GM12878 (cell line): Measurements from ENCODE around the gene LGALS4. TPM values are rescaled to one million over a fixed set of nuclear protein-coding genes. Genes with fewer than 3 reads are reported as not detected.
"Not testable (repeated sequence)": the region's sequence is repeated elsewhere in the genome, so short reads cannot be mapped to it uniquely, and the experiment has no call there.

Experiments used
- ATAC-seq: fragments of 200-7000 bp; cut with Tn5 transposase; 3 replicates; pipeline ENCODE4 v1.9.1; 2020; ENCODE audit warnings: mild to moderate bottlenecking, moderate library complexity
- BruUV-seq: library from RNA; stranded (reverse); fragments of 400-500 nt; replicated peaks from 2 replicates; lab custom pipeline; 2021; lab: Mats Ljungman, UMichigan
- CTCF ChIA-PET: fragments of 300-600 bp; sonication (Branson Sonifier 250); formaldehyde crosslinking; extraction: SDS; loops from one replicate; lab custom pipeline; 2021; ENCODE audit warnings: inconsistent platforms; lab: Yijun Ruan, JAX
- POLR2A ChIA-PET: fragments of 350-600 bp; formaldehyde crosslinking; extraction: SDS; loops from one replicate; lab custom pipeline; 2021; ENCODE audit warnings: inconsistent platforms; lab: Charles Lee
- RAD21 ChIA-PET: fragments of 300-600 bp; sonication (Branson Sonifier 250); formaldehyde crosslinking; loops from one replicate; lab custom pipeline; 2023; ENCODE audit warnings: antibody characterized with exemption; ENCODE audit not compliant: unreplicated experiment; lab: Charles Lee
- SMC1A ChIA-PET: fragments of 300-600 bp; sonication (Branson Sonifier 250); formaldehyde crosslinking; loops from one replicate; lab custom pipeline; 2023; ENCODE audit not compliant: unreplicated experiment, uncharacterized antibody; lab: Charles Lee
- DNase-seq: peaks from one replicate; pipeline ENCODE4 v3.0.0-alpha.2; 2011; ENCODE audit warnings: low read depth, low spot score
- FAIRE-seq: peaks from 3 replicates; lab custom pipeline; 2011; peaks lifted over from hg19 to GRCh38; lab: Jason Lieb, UNC
- H2AFZ ChIP-seq: 2 replicates; pipeline ENCODE4 v1.6.0; 2011; ENCODE audit warnings: low read depth, low read length, control low read depth; ENCODE audit not compliant: control insufficient read depth
- H3K27ac ChIP-seq: 2 replicates; pipeline ENCODE4 v1.5.1; 2011; ENCODE audit warnings: control low read depth; ENCODE audit not compliant: control insufficient read depth, insufficient read depth
- H3K27me3 ChIP-seq, 2 experiments: replicated peaks in 1 of 2; 2 replicates each; pipeline versions ENCODE4 v1.6.0 to v1.6.1; 2011; ENCODE audit warnings: low read length in 1 of 2; ENCODE audit not compliant: control insufficient read depth in 2 of 2, insufficient read depth in 2 of 2
- H3K36me3 ChIP-seq, 2 experiments: 2 replicates each; pipeline ENCODE4 v1.5.1; 2011; ENCODE audit warnings: low read length in 1 of 2; ENCODE audit not compliant: control insufficient read depth in 2 of 2, insufficient read depth in 2 of 2
- H3K4me1 ChIP-seq: 2 replicates; pipeline ENCODE4 v1.6.1; 2011; ENCODE audit warnings: mild to moderate bottlenecking, low read length, moderate library complexity, mixed read lengths; ENCODE audit not compliant: control insufficient read depth, insufficient read depth
- H3K4me2 ChIP-seq: 2 replicates; pipeline ENCODE4 v1.6.0; 2011; ENCODE audit warnings: control low read depth; ENCODE audit not compliant: control insufficient read depth, insufficient read depth
- H3K4me3 ChIP-seq: fragments of 200-600 bp; sonication (generic); 2 replicates; pipeline ENCODE4 v1.5.1; 2016
- H3K79me2 ChIP-seq: 2 replicates; pipeline ENCODE4 v1.6.0; 2011; ENCODE audit warnings: low read length; ENCODE audit not compliant: control insufficient read depth, insufficient read depth
- H3K9ac ChIP-seq: 2 replicates; pipeline ENCODE4 v1.8.0; 2011; ENCODE audit warnings: low read length, control low read depth, mixed read lengths; ENCODE audit not compliant: control insufficient read depth, insufficient read depth
- H3K9me3 ChIP-seq: replicated peaks from 3 replicates; pipeline ENCODE4 v1.5.1; 2011; ENCODE audit warnings: mild to moderate bottlenecking, low read length; ENCODE audit not compliant: control insufficient read depth, insufficient read depth
- H4K20me1 ChIP-seq: 2 replicates; pipeline ENCODE4 v1.6.0; 2011; ENCODE audit not compliant: control insufficient read depth, insufficient read depth
- CREM ChIP-seq: IDR thresholded peaks from 2 replicates; pipeline ENCODE4 v1.6.1; 2014; ENCODE audit warnings: antibody characterized with exemption, low read depth
- HDAC6 ChIP-seq: fragments of 200-600 bp; sonication (generic); IDR thresholded peaks from one replicate; pipeline ENCODE4 v1.8.0; 2017; ENCODE audit warnings: antibody characterized with exemption; ENCODE audit not compliant: unreplicated experiment
- REST ChIP-seq: IDR thresholded peaks from 2 replicates; pipeline ENCODE4 v1.6.1; 2012; ENCODE audit warnings: mild to moderate bottlenecking, low read depth, low read length
- WGBS: methylation state at CpG from one replicate; pipeline ENCODE4 v1.1.6; 2016; ENCODE audit warnings: low lambda C conversion rate; ENCODE audit not compliant: insufficient replicate concordance, insufficient coverage; ENCODE audit errors: missing lambda C conversion rate; 5-methylcytosine and 5-hydroxymethylcytosine counted together
- in situ Hi-C: fragments of 300-500 bp; cut with MboI; formaldehyde crosslinking; loops from 9 replicates; pipeline ENCODE4 v1.14.3; 2018; ENCODE audit warnings: mixed read lengths
- intact Hi-C: fragments of 100-400 bp; cut with micrococcal nuclease; formaldehyde crosslinking; loops from one replicate; pipeline ENCODE4 v1.14.2; 2022; ENCODE audit not compliant: unreplicated experiment
- polyA plus RNA-seq, 11 experiments: library from polyadenylated mRNA; depleted of rRNA in 4 of 11; unstranded in 6 of 11; stranded (reverse) in 5 of 11; fragments of >200 nt; fragmentation: Nextera tagmentation in 4 of 11; fragmentation: Illumina TruSeq in 1 of 11; extraction: Ambion mirVana in 4 of 11; extraction: Trizol in 1 of 11; gene quantifications; 1 replicate in 1 of 11; 2 replicates in 10 of 11; pipeline versions ENCODE4 v1.2.1 to v1.2.3, GENCODE V29; 2011 to 2016; ENCODE audit warnings: inconsistent platforms in 2 of 11, missing spikeins in 2 of 11, low read depth in 1 of 11
- total RNA-seq, 4 experiments: library from RNA; depleted of rRNA in 3 of 4; stranded (reverse); fragments of >200 nt in 3 of 4; fragmentation: Illumina TruSeq in 1 of 4; extraction: Trizol in 1 of 4; gene quantifications; 2 replicates each; pipeline versions ENCODE4 v1.2.1 to v1.2.3, GENCODE V29; 2013 to 2021

Gene LGALS4
- total and polyA plus RNA-seq, 10 of the 15 experiments (the other 5 are each of a cell fraction or from before 2014, with no cell fraction given), result 0.13 to 2.1 (median 0.26) TPM; not detected in 4

DNA sequence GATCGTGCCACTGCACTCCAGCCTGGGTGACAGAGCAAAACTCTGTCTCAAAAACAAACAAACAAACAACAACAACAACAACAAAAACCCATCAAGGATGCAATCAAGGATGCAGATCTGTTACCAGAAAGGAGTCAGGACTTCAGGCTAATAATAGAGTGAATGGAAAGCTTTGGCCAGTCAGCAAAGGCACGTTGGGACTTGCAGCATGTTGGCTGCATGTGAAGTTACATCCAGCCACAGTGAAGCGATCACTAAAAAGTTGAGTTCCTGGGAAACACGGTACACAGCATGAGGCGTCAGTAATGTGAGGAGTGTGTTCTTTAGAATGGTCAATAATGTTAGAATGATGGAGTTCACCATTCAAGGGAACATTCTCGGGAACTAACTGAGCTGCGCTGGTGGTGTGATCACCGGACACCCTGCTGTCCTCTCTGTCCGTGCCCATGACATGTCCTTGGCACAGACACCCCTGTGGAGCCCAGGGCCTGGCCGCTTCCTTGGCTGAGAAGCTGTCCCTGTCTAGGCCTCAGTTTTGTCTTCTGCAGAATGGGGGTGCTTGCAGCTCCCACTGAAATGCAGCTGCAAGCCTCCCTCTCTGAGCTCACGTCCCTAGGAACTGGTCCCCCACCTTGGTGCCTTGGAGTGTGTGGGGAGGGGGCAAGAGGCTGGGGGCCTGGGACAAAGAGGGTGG, 26.0 kb downstream of the LGALS4 start:
- BruUV-seq, result no TSS peak
- no peak overlapping the region for H3K4me2 ChIP-seq

DNA sequence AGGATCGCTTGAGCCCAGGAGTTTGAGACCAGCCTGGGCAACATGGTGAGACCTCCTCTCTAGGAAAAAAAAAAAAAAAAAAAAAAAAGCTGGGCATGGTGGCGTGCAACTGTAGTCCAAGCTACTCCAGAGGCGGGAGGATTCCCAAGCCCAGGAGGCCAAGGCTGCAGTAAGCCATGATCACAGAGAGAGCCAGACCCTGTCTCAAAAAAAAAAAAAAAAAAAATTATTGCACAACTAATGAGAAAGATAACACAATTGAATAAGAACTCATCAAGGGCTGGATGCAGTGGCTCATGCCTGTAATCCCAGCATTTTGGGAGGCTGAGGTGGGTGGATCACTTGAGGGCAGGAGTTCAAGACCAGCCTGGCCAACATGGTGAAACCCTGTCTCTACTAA, 26.7 kb downstream of the LGALS4 start:
- in situ Hi-C loops, result not testable (repeated sequence)
- SMC1A ChIA-PET, result interaction anchor here (0.7 kb wide), 2 partner anchors 50 to 165 kb away, joined by 3 read pairs; no protein-coding TSS in a partner anchor

More for the DNA sequence above, 26.0 kb downstream of the LGALS4 start:
- Histone ChIP-seq H3K4me3 (no peak overlapping the region), H4K20me1 (no peaks in the 10 kb centered on the region), H3K9me3 (no peaks in the 10 kb centered on the region), H2AFZ (no peak overlapping the region), H3K9ac (no peak overlapping the region), H3K36me3 (no peaks in the 10 kb centered on the region), H3K79me2 (no peaks in the 10 kb centered on the region), H3K27ac (no peak overlapping the region), H3K27me3 (no peaks in the 10 kb centered on the region; a peak in 1 of 4 replicates), H3K4me1 (no peaks in the 10 kb centered on the region)
- ATAC-seq (no peak), FAIRE-seq (no peak), DNase-seq (no peak)
- ChIA-PET CTCF (interaction anchor here (0.9 kb wide), 1 partner anchor 17 kb away, joined by 4 read pairs; no protein-coding TSS in a partner anchor), POLR2A (no interaction called here), RAD21 (no interaction called here), SMC1A (interaction anchor here (0.7 kb wide), 1 partner anchor 164 kb away, joined by 3 read pairs; no protein-coding TSS in a partner anchor)
- in situ Hi-C loops (no loop called here), intact Hi-C loops (loop anchor here (10.0 kb wide), 1 partner anchor 98 kb away; no protein-coding TSS in a partner anchor)
- 50% methylated on average over 11 of the region's 11 CpGs for WGBS
- TF ChIP-seq CREM (no peak), REST (no peak), HDAC6 (no peak)

More for the DNA sequence above, 26.7 kb downstream of the LGALS4 start:
- H3K9me3 ChIP-seq, H3K4me2 ChIP-seq, FAIRE-seq, H4K20me1 ChIP-seq, H3K36me3 ChIP-seq, DNase-seq, H3K27me3 ChIP-seq, RAD21 ChIA-PET, POLR2A ChIA-PET, H2AFZ ChIP-seq, H3K79me2 ChIP-seq, H3K9ac ChIP-seq, BruUV-seq, H3K4me1 ChIP-seq, H3K4me3 ChIP-seq, H3K27ac ChIP-seq, ATAC-seq, CTCF ChIA-PET: not testable (repeated sequence)
- intact Hi-C loops, result loop anchor here (10.0 kb wide), 1 partner anchor 99 kb away; no protein-coding TSS in a partner anchor
- WGBS, result 67% methylated on average over 1 of the region's 3 CpGs
